Measurements from ENCODE around the gene LRRK2. TPM values are rescaled to one million over a fixed set of nuclear protein-coding genes. Genes with fewer than 3 reads are reported as not detected.

The LRRK2 gene
- total and polyA plus RNA-seq, 2 of the 8 experiments (the other 6 are each of a cell fraction or from before 2014, with no cell fraction given) = 0.06 to 0.13 TPM

- H4K91ac ChIP-seq (replicated peaks; ENCODE audit: insufficient read length, low read length) = no peak overlapping the region
- H3K9me3 ChIP-seq (ENCODE audit: insufficient read depth in 2 of 2, low read depth in 1 of 2, low read length in 1 of 2) = peaks cover 0 to 5% of the 10 kb centered on the region in 2 experiments; a peak in 2 of 4 replicates
- H2AFZ ChIP-seq (ENCODE audit: low read length) = no peak overlapping the region
- H3K23me2 ChIP-seq (ENCODE audit: low read depth, low read length) = no peaks in the 10 kb centered on the region
- H3K23ac ChIP-seq (ENCODE audit: insufficient read length) = no peak overlapping the region
- no peak overlapping the region for H2BK120ac ChIP-seq (replicated peaks; ENCODE audit: low read depth, low read length)
- H3K56ac ChIP-seq (replicated peaks; ENCODE audit: insufficient read length, low read depth, low read length) = no peak overlapping the region
- H2BK12ac ChIP-seq (ENCODE audit: low read depth, low read length) = no peak overlapping the region
- no peak overlapping the region for H3K18ac ChIP-seq (ENCODE audit: extremely low read depth, low read length)
- H3K27me3 ChIP-seq (replicated peaks in 1 of 4; ENCODE audit: control insufficient read depth in 3 of 4, extremely low read depth in 1 of 4, insufficient read depth in 3 of 4, low read length in 3 of 4) = no peaks in the 10 kb centered on the region
- ChIA-PET CTCF (ENCODE audit: partially characterized antibody) (no interaction called here), POLR2A (ENCODE audit: partially characterized antibody) (no interaction called here)
- no peak overlapping the region for H3K9ac ChIP-seq (replicated peaks in 1 of 4; ENCODE audit: extremely low read depth in 1 of 4, low read depth in 3 of 4, low read length in 3 of 4)
- H2BK20ac ChIP-seq (ENCODE audit: low read length) = no peak overlapping the region
- H3K27ac ChIP-seq (ENCODE audit: low read depth, low read length) = no peak overlapping the region
- no peak overlapping the region for H2AK5ac ChIP-seq (ENCODE audit: low read depth, low read length)
- no peak overlapping the region for H2BK5ac ChIP-seq (ENCODE audit: low read depth, low read length)
- H4K20me1 ChIP-seq (replicated peaks in 1 of 2; ENCODE audit: control insufficient read depth in 1 of 2, insufficient read depth in 2 of 2, low read length in 2 of 2) = no peaks in the 10 kb centered on the region
- H3K36me3 ChIP-seq (ENCODE audit: control insufficient read depth in 2 of 4, insufficient read depth in 4 of 4, low read length in 3 of 4) = no peaks in the 10 kb centered on the region
- H2BK15ac ChIP-seq (ENCODE audit: low read length) = no peak overlapping the region
- H4K8ac ChIP-seq (ENCODE audit: extremely low read depth, insufficient read depth, low read length) = no peak overlapping the region
- no peak overlapping the region for H4K5ac ChIP-seq (ENCODE audit: insufficient read length, low read depth, low read length)
- no peak overlapping the region for H3K14ac ChIP-seq (ENCODE audit: insufficient read length)
- no peaks in the 10 kb centered on the region for H3K79me2 ChIP-seq (ENCODE audit: control insufficient read depth in 1 of 2, insufficient read depth in 2 of 2, low read length in 2 of 2)
- DNase-seq (ENCODE audit: low read depth in 1 of 2, low spot score in 2 of 2) = no peak
- H3K4me3 ChIP-seq (ENCODE audit: extremely low read depth in 1 of 4, insufficient read depth in 2 of 4, low read depth in 3 of 4, low read length in 4 of 4) = no peak overlapping the region
- no peak for FAIRE-seq
- H3K79me1 ChIP-seq (ENCODE audit: low read depth, low read length) = no peaks in the 10 kb centered on the region
- H3K4me2 ChIP-seq (ENCODE audit: insufficient read depth in 1 of 2, low read depth in 2 of 2, low read length in 2 of 2) = no peak overlapping the region
- H3K4ac ChIP-seq (replicated peaks; ENCODE audit: insufficient read length, low read depth, low read length) = no peak overlapping the region
- H3K4me1 ChIP-seq (replicated peaks in 1 of 4; ENCODE audit: control insufficient read depth in 3 of 4, insufficient read depth in 4 of 4, low read length in 3 of 4) = no peaks in the 10 kb centered on the region
- 79% methylated on average over 1 of the region's 1 CpG; no CpG with 5 or more reads in 1 of the 2 experiments for WGBS, 2 experiments (ENCODE audit: extremely low coverage in 1 of 2, insufficient coverage in 1 of 2, insufficient read length in 1 of 2, insufficient replicate concordance in 2 of 2, low coverage in 1 of 2, low lambda C conversion rate in 2 of 2, missing lambda C conversion rate in 1 of 2)
- no peak for TF ChIP-seq KDM5A (IDR thresholded peaks at IDR 0.05; ENCODE audit: low read length)
- TF ChIP-seq CEBPB (IDR thresholded peaks at IDR 0.05; ENCODE audit: low read depth, low read length) = no peak
- TF ChIP-seq RFX5 (IDR thresholded peaks at IDR 0.05; ENCODE audit: borderline replicate concordance, low read depth, low read length) = no peak
- TF ChIP-seq RXRA (IDR thresholded peaks at IDR 0.05; ENCODE audit: insufficient read depth, low read depth, low read length) = no peak
- no peak for TF ChIP-seq RAD21 (IDR thresholded peaks at IDR 0.05 in 1 of 2, conservative IDR thresholded peaks at IDR 0.05 in 1 of 2; ENCODE audit: low read depth in 2 of 2, low read length in 2 of 2)
- TF ChIP-seq CHD2 (IDR thresholded peaks at IDR 0.05; ENCODE audit: low read length) = no peak
- TF ChIP-seq CBX8 (IDR thresholded peaks at IDR 0.05; ENCODE audit: borderline replicate concordance, low read depth, low read length) = no peak
- no peak for TF ChIP-seq TAF1 (IDR thresholded peaks at IDR 0.05; ENCODE audit: low read depth, low read length)
- TF ChIP-seq TBP (IDR thresholded peaks at IDR 0.05; ENCODE audit: low read depth, low read length) = no peak
- TF ChIP-seq EGR1 (IDR thresholded peaks at IDR 0.05; ENCODE audit: borderline replicate concordance, low read depth, low read length) = no peak
- no peak for TF ChIP-seq CHD1 (IDR thresholded peaks at IDR 0.05; ENCODE audit: low read depth, low read length)
- TF ChIP-seq PHF8 (conservative IDR thresholded peaks at IDR 0.05; ENCODE audit: low read depth, low read length) = no peak
- TF ChIP-seq SIX5 (IDR thresholded peaks at IDR 0.05; ENCODE audit: low read depth, low read length) = no peak
- no peak for TF ChIP-seq SUZ12 (IDR thresholded peaks at IDR 0.05; ENCODE audit: low read length)
- TF ChIP-seq E2F6 (IDR thresholded peaks at IDR 0.05) = no peak
Observed at GRCh38 chr12:40331886-40332285, 107.1 kb downstream of the LRRK2 start.
